Left renal cortex interstitium (tissue), 4 donors: ENCODE data around the gene REEP5. TPM values are rescaled to one million over a fixed set of nuclear protein-coding genes. Genes with fewer than 3 reads are reported as not detected.
A peak's percentile ranks its signal among the peaks of the same experiment; 100 is the strongest.

Experiments
- DNase-seq, 4 donors: peaks; one replicate each; pipeline ENCODE4 v3.0.0-alpha.2; 2013; ENCODE audit warnings: low read depth in 4 of 4, low spot score in 2 of 4, missing footprints in 1 of 4
- polyA plus RNA-seq, 4 donors: library from polyadenylated mRNA; unstranded; fragments of 120-200 nt; gene quantifications; one replicate each; pipeline ENCODE4 v1.2.1, GENCODE V29; 2013; ENCODE audit not compliant: insufficient read length in 4 of 4

REEP5 gene
- polyA plus RNA-seq, 4 donors = 91.9 to 119 (median 108) TPM

DNA sequence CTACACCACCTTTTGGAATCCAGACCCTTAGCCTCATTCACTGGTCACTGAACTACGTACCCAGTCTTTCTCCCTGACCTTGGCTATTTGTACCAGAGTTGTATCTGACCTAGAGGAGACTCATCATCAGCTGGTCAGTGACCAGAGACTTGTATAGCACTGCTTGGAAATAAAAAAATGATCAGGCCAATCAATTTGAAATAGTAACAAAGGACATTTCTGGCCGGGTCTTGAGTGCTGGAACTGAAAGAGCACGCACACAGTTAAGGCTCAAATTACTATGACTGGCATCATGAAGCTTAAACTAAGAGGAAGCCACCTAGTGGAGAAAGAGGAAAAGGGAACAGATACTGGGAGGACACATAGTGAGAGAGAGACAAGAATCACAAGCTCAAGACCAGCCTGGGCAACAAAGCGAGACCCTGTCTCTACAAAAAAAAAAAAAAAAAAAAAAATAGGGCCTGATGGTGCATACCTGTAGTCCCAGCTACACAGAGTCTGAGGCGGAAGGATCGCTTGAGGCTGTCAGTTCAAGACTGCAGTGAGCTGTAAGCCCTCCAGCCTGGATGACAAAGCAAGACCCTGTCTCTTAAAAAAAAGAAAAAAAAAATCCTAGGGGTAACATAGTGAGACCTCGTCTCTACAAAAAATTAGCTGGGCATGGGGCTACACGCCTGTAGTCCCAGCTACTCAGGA lies 73.8 kb downstream of the REEP5 start:
- peak in 2 of 4 donors; percentile 13 to 15 for DNase-seq

DNA sequence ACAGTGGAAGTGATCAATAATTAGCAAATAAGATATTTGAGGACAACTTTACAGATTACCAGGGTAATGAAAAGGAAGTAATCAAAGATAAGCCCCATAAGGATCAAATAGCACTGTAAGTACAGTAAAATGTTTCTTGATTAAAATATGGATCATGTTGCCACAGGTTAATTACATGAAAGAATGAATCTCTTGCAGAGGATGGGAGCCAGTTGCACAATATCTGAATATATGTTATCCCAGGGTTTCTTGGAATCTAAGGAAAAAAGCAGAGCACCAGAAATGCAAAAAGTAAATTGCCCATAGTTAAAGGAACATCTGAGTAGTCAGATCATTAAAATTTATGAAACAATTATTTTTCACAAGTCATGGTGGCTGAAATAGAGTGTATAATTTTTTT lies 74.7 kb downstream of the REEP5 start:
- DNase-seq = no peak

DNA sequence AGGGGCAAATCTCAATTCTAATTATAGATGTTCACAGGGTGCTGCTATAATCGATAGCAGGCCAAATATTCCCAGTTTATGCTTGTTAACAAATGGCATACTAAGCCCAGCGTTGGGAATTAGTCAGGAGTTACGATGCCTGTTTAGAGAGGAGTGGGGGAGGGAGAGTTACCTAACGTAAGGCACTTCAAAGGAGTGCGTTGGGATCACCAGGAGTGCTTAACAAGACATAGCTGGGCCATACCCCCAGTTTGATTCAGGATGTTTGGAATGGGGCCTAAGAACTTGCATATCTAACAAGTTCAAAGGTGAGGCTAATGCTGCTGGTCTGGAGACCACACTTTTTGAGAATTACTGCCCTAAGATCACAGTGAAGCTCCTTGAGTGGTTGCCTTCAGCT lies 75.5 kb downstream of the REEP5 start:
- DNase-seq = no peak

DNA sequence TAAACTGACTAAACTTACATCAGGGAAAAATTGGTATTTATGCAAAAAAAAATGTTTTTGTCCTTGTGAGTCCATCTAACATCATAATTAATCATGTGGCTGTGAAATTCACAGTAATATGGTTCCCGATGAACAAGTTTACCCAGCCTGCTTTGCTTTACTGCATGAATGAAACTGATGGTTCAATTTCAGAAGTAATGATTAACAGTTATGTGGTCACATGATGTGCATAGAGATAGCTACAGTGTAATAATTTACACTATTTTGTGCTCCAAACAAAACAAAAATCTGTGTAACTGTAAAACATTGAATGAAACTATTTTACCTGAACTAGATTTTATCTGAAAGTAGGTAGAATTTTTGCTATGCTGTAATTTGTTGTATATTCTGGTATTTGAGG lies 77.5 kb downstream of the REEP5 start:
- DNase-seq = no peak

DNA sequence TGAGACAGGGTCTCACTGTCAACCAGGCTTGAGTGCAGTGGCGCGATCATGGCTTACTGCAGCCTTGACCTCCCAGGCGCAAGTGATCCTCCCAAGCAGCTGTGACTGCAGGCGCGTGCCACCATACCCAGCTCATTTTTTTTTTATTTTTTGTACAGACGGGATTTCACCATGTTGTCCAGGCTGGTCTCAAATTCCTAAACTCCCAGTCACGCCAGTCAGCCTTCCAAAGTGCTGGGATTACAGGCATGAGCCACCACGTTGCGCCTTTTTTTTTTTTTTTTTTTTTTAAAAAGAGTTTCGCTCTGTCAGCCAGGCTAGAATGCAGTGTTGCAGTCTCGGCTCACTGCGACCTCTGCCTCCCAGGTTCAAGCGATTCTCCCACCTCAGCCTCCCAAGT lies 88.1 kb downstream of the REEP5 start:
- DNase-seq = no peak

DNA sequence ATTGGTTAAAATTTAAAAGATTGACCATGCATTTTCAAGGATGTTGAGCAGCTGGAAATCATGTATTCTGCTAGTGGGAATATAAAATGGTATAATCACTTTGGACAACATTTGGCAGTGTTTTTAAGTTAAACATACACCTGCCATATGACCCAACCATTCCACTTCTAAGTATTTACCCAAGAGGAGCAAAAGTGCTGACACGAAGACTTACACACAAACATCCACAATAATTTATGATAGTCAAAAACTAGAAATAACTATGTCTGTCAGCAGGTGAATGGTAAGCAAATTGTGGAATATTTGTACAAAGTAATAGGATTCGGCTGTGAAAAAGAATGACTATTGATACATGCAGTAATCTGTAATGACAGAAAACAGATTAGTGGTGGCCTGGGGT lies 91.6 kb downstream of the REEP5 start:
- DNase-seq = no peak

Other genes starting within 250 kb of the REEP5 start
- gene APC, start 184.3 kb downstream of the REEP5 start, polyA plus RNA-seq = 10 to 100 TPM; 30.3 to 33.5 (median 32.0) TPM
- gene SRP19, start 60.9 kb downstream of the REEP5 start, polyA plus RNA-seq = 10 to 100 TPM; 68.5 to 92.4 (median 81.5) TPM
- gene DCP2, start 54.6 kb upstream of the REEP5 start, polyA plus RNA-seq = 10 to 100 TPM; 33.8 to 44.9 (median 34.2) TPM